Ectodermal cell (in vitro differentiated cells): ENCODE data around the gene PRCD.

Experiments
- H3K27ac ChIP-seq: 2 replicates; pipeline ENCODE4 v1.7.0; 2013; ENCODE audit warnings: mild to moderate bottlenecking, low read depth, low read length; ENCODE audit not compliant: insufficient read depth, poor library complexity, severe bottlenecking
- H3K27me3 ChIP-seq: 2 replicates; pipeline ENCODE4 v1.7.0; 2013; ENCODE audit warnings: mild to moderate bottlenecking, low read length; ENCODE audit not compliant: insufficient read depth, control insufficient read depth, poor library complexity, severe bottlenecking
- H3K36me3 ChIP-seq: one replicate; pipeline ENCODE4 v1.7.0; 2013; ENCODE audit warnings: low read length; ENCODE audit not compliant: control insufficient read depth, insufficient read depth
- H3K4me1 ChIP-seq: one replicate; pipeline ENCODE4 v1.7.0; 2013; ENCODE audit warnings: low read length; ENCODE audit not compliant: control insufficient read depth, insufficient read depth
- H3K4me3 ChIP-seq: 2 replicates; pipeline ENCODE4 v1.7.0; 2013; ENCODE audit warnings: low read depth, low read length, control low read depth; ENCODE audit not compliant: insufficient read depth
- H3K9me3 ChIP-seq: 2 replicates; pipeline ENCODE4 v1.7.0; 2013; ENCODE audit warnings: mild to moderate bottlenecking, low read length, moderate library complexity; ENCODE audit not compliant: control insufficient read depth
- WGBS, 2 experiments: methylation state at CpG; one replicate each; pipeline ENCODE4 v1.1.7; 2013; ENCODE audit warnings: missing lambda C conversion rate in 2 of 2; 5-methylcytosine and 5-hydroxymethylcytosine counted together

Gene PRCD

GRCh38 chr17:76573096-76573495, 33.3 kb downstream of the PRCD start:
- no peaks in the 10 kb centered on the region for H3K36me3 ChIP-seq
- H3K4me3 ChIP-seq, result no peak overlapping the region
- 92 to 96% methylated on average over 10 of the region's 10 CpGs for WGBS, 2 experiments
- no peaks in the 10 kb centered on the region for H3K27me3 ChIP-seq
- peaks cover 9% of the 10 kb centered on the region for H3K4me1 ChIP-seq
- no peaks in the 10 kb centered on the region for H3K9me3 ChIP-seq
- no peak overlapping the region for H3K27ac ChIP-seq

- Histone ChIP-seq H3K27me3 (no peaks in the 10 kb centered on the region), H3K9me3 (no peaks in the 10 kb centered on the region), H3K4me3 (no peak overlapping the region), H3K36me3 (no peaks in the 10 kb centered on the region), H3K4me1 (peaks cover 9% of the 10 kb centered on the region), H3K27ac (no peak overlapping the region)
- 95% methylated on average over 11 of the region's 11 CpGs for WGBS, 2 experiments
Observed at GRCh38 chr17:76574166-76574565, 34.3 kb downstream of the PRCD start.

- peaks cover under 1% of the 10 kb centered on the region for H3K4me1 ChIP-seq
- no peaks in the 10 kb centered on the region for H3K9me3 ChIP-seq
- no peaks in the 10 kb centered on the region for H3K36me3 ChIP-seq
- H3K27me3 ChIP-seq, result no peaks in the 10 kb centered on the region
- 92 to 94% methylated on average over 5 of the region's 5 CpGs for WGBS, 2 experiments
- no peak overlapping the region for H3K4me3 ChIP-seq
- no peak overlapping the region for H3K27ac ChIP-seq
Observed at GRCh38 chr17:76575570-76575969, 35.7 kb downstream of the PRCD start.

- Histone ChIP-seq H3K4me1 (peaks cover 6% of the 10 kb centered on the region), H3K4me3 (no peak overlapping the region), H3K27ac (no peak overlapping the region), H3K9me3 (no peaks in the 10 kb centered on the region), H3K36me3 (no peaks in the 10 kb centered on the region), H3K27me3 (no peaks in the 10 kb centered on the region)
- 93 to 96% methylated on average over 9 of the region's 9 CpGs for WGBS, 2 experiments
Observed at GRCh38 chr17:76576189-76576588, 36.3 kb downstream of the PRCD start.

GRCh38 chr17:76577876-76578275, 38.0 kb downstream of the PRCD start:
- WGBS, 2 experiments, result 96% methylated on average over 7 of the region's 7 CpGs
- H3K36me3 ChIP-seq, result no peaks in the 10 kb centered on the region

GRCh38 chr17:76578376-76578775, 38.5 kb downstream of the PRCD start:
- no peak overlapping the region for H3K4me3 ChIP-seq
- peaks cover 13% of the 10 kb centered on the region for H3K27me3 ChIP-seq
- H3K4me1 ChIP-seq, result peaks cover 10% of the 10 kb centered on the region
- H3K9me3 ChIP-seq, result no peaks in the 10 kb centered on the region
- 87 to 90% methylated on average over 5 of the region's 5 CpGs for WGBS, 2 experiments
- H3K27ac ChIP-seq, result no peak overlapping the region
- no peaks in the 10 kb centered on the region for H3K36me3 ChIP-seq

More at GRCh38 chr17:76577876-76578275, 38.0 kb downstream of the PRCD start:
- Histone ChIP-seq H3K27me3 (peaks cover 8% of the 10 kb centered on the region), H3K9me3 (no peaks in the 10 kb centered on the region), H3K4me3 (no peak overlapping the region), H3K27ac (no peak overlapping the region), H3K4me1 (peaks cover 10% of the 10 kb centered on the region)

GRCh38 chr17:76579281-76579680, 39.4 kb downstream of the PRCD start:
- H3K27me3 ChIP-seq, result peaks cover 22% of the 10 kb centered on the region
- 86 to 95% methylated on average over 2 of the region's 2 CpGs for WGBS, 2 experiments
- peaks cover 12% of the 10 kb centered on the region for H3K4me1 ChIP-seq
- H3K27ac ChIP-seq, result no peak overlapping the region
- no peaks in the 10 kb centered on the region for H3K9me3 ChIP-seq
- H3K4me3 ChIP-seq, result no peak overlapping the region
- H3K36me3 ChIP-seq, result no peaks in the 10 kb centered on the region

GRCh38 chr17:76581515-76581914, 41.7 kb downstream of the PRCD start:
- Histone ChIP-seq H3K4me3 (no peak overlapping the region), H3K27ac (no peak overlapping the region), H3K27me3 (peaks cover 44% of the 10 kb centered on the region), H3K36me3 (no peaks in the 10 kb centered on the region), H3K4me1 (peaks cover 16% of the 10 kb centered on the region), H3K9me3 (no peaks in the 10 kb centered on the region)
- 88 to 90% methylated on average over 5 of the region's 5 CpGs for WGBS, 2 experiments

GRCh38 chr17:76582660-76583059, 42.8 kb downstream of the PRCD start:
- peaks cover 56% of the 10 kb centered on the region for H3K27me3 ChIP-seq
- peaks cover 18% of the 10 kb centered on the region for H3K4me1 ChIP-seq
- no peak overlapping the region for H3K27ac ChIP-seq
- H3K36me3 ChIP-seq, result no peaks in the 10 kb centered on the region
- no peaks in the 10 kb centered on the region for H3K9me3 ChIP-seq
- 75 to 90% methylated on average over 3 of the region's 3 CpGs for WGBS, 2 experiments
- no peak overlapping the region for H3K4me3 ChIP-seq

- H3K27me3 ChIP-seq, result peaks cover 66% of the 10 kb centered on the region
- H3K36me3 ChIP-seq, result no peaks in the 10 kb centered on the region
- 9 to 10% methylated on average over 17 of the region's 17 CpGs for WGBS, 2 experiments
- H3K4me3 ChIP-seq, result peak overlapping the region; percentile 41
- H3K27ac ChIP-seq, result no peak overlapping the region
- H3K4me1 ChIP-seq, result peaks cover 18% of the 10 kb centered on the region
- no peaks in the 10 kb centered on the region for H3K9me3 ChIP-seq
Observed at GRCh38 chr17:76584427-76585032, 44.7 kb downstream of the PRCD start.
